ENCODE results near the gene BNIP3.

The BNIP3 gene

DNA sequence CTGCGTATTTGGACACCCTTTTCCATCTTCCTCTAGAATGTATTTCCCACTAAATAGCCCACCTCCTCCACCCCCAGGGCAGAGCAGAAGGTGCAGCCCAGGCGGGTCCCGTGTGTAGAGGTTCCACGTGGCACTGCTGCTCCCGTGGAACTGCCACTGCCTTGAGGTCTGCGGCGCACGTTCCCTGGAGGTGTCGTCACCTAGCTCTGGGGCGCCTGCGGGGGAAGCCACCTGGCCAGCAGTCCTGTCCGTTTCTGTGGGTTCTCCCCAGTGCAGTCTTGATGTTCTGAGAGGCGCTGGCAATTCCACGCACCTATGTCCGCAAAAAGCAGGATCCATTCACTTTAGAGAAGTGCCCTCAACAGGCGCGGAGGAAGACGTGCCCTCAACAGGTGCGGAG, 21.9 kb downstream of the BNIP3 start:
- in situ Hi-C loops (cut with MboI; ENCODE audit: low sequenced_read_pairs): loop anchor here (10.0 kb wide), 1 partner anchor 75 kb away; no protein-coding TSS in a partner anchor

DNA sequence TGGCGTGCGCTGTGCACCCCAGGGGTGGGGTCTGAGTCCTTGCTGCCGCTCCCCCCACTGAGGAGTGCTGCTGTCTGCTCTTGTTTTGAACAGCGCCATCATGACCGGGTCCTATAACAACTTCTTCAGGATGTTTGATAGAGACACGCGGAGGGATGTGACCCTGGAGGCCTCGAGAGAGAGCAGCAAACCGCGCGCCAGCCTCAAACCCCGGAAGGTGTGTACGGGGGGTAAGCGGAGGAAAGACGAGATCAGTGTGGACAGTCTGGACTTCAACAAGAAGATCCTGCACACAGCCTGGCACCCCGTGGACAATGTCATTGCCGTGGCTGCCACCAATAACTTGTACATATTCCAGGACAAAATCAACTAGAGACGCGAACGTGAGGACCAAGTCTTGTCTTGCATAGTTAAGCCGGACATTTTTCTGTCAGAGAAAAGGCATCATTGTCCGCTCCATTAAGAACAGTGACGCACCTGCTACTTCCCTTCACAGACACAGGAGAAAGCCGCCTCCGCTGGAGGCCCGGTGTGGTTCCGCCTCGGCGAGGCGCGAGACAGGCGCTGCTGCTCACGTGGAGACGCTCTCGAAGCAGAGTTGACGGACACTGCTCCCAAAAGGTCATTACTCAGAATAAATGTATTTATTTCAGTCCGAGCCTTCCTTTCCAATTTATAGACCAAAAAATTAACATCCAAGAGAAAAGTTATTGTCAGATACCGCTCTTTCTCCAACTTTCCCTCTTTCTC, 26.0 kb downstream of the BNIP3 start:
- in situ Hi-C loops (cut with MboI; ENCODE audit: low sequenced_read_pairs): loop anchor here (10.0 kb wide), 1 partner anchor 71 kb away; no protein-coding TSS in a partner anchor

DNA sequence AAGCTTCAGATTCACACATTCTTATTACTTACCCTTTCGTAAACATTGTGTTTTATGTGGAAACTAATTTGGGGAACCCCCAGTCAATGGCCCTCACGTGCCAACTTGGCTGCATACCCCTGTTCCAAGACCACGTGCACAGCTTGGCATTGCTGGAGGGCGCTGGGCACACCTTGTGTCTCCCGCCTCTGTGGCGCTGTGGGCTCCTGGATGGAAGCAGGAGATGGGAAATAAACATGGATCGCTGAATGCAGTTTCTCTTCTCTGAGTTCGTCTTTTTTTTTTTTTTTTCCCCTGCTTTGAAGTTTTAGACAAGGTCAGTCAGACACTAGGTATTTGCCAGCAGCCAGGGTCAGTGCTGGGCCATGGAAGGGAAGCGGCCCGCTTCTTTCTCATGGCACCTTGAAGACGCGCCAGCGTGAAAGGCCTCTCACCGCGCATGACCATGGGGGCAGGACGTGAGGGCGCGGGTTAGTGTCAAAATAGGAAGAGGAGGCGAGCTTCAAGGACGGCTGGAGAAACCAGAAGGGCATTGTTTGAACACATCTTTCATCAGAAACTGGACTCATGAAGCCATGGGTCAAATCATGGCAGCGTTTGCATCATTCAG, 27.3 kb downstream of the BNIP3 start:
- in situ Hi-C loops (cut with MboI; ENCODE audit: low sequenced_read_pairs): loop anchor here (10.0 kb wide), 1 partner anchor 70 kb away; no protein-coding TSS in a partner anchor

DNA sequence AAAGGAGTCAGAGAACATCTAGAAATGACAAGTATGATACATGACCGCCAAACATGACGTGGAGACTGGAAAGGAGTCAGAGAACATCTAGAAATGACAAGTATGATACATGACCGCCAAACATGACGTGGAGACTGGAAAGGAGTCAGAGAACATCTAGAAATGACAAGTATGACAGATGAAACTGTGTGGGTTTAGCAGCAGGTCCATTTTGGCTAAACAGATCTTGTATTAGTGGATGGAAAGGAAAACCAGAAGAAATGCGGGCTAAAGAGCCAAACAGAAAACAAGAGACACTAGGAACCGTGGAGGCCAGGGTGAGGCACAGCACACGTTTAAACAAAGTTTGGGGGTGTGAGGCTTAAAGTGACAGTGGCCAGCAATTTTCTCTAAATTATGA, 31.8 kb downstream of the BNIP3 start:
- in situ Hi-C loops (cut with MboI; ENCODE audit: low sequenced_read_pairs): loop anchor here (10.0 kb wide), 1 partner anchor 65 kb away; no protein-coding TSS in a partner anchor

DNA sequence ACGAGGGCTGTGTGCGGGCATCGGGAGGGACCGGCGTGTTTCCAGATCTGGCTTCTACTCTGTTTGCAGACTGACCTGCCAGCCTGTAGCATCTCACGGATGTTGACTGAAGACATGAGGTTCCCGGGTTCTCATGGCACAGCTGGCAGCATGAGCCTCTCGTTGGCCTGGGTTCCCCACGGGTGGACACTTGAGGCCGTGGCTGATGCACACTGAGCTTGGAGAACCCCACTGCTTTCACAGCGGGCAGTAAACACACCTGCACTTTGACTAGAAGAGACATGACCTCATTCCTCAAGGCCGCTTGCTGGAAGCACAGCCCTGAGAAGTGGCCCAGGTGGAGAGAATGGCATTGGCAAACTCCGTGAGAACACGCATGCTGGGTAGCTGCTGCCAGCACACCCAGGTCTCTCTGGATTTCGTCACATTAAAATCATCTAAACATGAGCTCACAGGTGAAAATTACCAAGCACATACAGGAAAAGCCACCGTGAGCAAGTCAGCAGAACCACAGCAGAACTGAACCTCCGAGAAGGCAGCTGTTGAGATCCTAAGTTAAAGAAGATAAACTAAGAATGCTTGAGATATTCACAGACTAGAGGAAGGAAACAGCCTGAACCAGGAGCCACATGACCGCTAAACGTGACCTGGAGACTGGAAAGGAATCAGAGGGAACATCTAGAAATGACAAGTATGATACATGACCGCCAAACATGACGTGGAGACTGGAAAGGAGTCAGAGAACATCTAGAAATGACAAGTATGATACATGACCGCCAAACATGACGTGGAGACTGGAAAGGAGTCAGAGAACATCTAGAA, 32.5 kb downstream of the BNIP3 start:
- in situ Hi-C loops (cut with MboI; ENCODE audit: low sequenced_read_pairs): no loop called here

DNA sequence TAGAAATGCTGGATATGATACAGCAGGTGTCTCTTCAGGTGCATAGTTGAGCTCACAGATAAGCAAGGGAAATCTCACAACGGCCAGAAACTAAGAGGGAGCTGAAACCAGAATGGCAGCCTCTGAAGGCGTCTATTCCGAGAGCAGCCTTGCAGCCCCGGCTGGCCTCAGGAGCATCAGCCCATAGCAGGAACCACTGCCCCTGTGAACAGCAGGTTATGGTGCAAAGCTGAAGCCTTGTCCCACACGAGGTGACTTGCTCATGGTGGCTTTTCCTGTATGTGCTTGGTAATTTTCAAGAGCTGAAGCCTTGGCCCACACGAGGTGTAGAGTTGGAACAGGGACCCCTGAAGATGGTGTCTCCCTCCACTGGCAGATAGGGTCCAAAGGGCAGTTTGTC, 33.2 kb downstream of the BNIP3 start:
- in situ Hi-C loops (cut with MboI; ENCODE audit: low sequenced_read_pairs): no loop called here

DNA sequence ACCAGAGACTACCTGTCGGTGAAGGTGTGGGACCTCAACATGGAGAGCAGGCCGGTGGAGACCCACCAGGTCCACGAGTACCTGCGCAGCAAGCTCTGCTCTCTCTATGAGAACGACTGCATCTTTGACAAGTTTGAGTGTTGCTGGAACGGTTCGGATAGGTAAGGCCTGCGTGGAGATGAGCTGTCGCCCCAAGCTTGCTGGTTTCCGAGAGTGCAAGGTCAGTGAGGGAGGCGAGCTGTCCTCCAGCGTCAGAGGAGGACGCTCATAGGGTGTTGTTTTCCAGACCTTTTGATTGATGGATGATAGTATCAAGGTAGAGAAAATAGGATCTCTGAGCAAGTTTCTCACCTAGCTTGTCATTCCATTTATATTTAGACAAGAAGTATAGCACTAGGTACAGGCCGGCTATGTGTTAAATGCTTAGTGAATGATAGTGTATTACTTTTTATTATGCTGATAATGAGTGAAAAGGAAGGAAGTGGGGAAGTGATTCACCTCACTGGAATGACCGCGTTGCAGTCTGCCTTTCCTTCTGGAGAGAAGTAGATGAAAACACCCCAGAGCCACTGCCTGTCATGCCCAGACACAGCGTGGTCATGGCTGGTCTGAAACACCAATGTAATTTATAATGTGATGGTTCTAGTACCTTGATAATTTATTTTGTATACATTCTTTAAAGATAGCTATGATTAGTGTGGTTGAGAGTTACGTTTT, 33.9 kb downstream of the BNIP3 start:
- in situ Hi-C loops (cut with MboI; ENCODE audit: low sequenced_read_pairs): no loop called here

DNA sequence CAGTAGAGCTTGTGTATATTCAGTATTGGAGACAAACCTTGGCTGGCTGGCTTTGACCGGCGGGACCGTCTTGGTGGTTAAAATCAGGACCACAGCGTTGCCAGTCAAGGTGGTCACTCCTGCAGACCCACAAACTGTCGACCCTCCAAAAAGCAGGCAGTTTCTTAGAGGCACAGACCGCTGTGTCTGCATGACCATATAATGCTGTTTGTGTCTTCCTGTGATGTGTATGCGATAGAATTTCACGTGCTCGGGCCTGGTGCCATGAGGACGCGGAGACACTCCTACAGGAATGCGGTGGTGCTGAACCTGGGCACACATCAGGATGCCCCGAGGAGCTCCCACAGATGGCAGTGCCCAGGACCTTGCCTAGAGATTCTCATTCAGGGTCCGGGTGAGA, 34.8 kb downstream of the BNIP3 start:
- in situ Hi-C loops (cut with MboI; ENCODE audit: low sequenced_read_pairs): no loop called here

DNA sequence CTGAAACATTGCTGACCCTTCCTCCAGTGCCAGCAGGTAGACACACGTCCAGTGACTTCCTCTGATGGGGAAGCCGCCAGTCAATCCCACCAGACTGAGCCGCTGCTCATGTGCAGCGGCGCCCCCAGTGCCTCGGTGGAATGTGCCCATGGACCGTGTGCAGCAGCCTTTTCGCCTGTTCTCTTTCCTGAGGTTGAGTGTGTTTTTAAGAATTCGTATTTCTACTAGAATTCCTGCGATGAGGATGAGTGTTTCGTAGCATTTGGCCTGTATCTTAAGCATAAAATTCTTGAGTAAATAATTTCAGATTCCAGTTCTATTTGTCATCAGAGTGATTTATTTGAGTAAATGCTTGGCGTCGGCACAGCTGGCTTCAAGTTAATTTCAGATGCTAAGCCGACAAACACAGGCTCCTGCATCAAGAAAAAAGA, 35.4 kb downstream of the BNIP3 start:
- in situ Hi-C loops (cut with MboI; ENCODE audit: low sequenced_read_pairs): no loop called here

DNA sequence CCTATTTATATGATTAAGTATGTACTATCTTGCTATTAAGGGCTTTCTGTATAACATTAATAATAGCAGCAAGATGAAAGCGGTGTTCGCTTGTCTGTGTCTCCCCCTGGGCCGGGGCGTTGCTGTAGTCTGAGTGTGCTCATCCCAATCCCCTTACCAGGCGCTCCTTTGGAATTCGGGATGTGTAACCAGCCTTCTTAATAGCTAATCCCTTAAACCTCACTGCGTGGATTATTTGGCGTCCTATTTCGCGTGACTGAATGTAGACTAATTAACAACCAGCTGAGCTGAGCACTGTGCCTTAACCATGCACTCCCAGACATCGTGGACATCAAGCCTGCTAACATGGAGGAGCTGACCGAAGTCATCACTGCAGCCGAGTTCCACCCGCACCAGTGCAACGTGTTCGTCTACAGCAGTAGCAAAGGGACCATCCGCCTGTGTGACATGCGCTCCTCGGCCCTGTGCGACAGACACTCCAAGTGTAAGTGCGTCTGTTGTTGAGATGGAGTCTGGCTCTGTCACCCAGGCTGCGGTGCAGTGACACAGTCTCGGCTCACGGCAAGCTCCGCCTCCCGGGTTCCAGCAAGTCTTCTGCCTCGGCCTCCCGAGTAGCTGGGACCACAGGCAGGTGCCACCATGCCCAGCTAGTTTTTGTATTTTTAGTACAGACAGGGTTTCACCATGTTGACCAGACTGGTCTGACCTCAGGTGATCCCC, 36.6 kb downstream of the BNIP3 start:
- in situ Hi-C loops (cut with MboI; ENCODE audit: low sequenced_read_pairs): no loop called here

DNA sequence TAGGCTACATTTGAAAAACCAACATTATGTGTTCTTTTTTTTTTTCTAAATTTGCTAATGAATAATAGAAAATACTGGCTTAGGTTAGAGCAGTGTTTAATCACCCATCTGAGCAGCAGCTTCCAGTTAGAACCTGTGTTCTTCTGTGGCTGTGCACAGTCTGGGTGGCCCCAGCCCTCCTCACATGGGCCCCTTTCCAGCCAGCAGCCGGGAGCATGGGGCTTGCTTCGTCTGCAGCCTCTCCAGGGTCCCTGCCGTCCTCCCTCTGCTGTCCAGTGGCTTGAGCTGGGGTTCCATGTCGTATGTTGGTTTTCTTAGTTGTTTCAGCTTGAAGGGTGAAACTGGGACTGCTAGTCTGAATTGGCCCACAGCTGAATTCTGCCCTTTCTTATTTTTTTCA, 37.3 kb downstream of the BNIP3 start:
- in situ Hi-C loops (cut with MboI; ENCODE audit: low sequenced_read_pairs): no loop called here

DNA sequence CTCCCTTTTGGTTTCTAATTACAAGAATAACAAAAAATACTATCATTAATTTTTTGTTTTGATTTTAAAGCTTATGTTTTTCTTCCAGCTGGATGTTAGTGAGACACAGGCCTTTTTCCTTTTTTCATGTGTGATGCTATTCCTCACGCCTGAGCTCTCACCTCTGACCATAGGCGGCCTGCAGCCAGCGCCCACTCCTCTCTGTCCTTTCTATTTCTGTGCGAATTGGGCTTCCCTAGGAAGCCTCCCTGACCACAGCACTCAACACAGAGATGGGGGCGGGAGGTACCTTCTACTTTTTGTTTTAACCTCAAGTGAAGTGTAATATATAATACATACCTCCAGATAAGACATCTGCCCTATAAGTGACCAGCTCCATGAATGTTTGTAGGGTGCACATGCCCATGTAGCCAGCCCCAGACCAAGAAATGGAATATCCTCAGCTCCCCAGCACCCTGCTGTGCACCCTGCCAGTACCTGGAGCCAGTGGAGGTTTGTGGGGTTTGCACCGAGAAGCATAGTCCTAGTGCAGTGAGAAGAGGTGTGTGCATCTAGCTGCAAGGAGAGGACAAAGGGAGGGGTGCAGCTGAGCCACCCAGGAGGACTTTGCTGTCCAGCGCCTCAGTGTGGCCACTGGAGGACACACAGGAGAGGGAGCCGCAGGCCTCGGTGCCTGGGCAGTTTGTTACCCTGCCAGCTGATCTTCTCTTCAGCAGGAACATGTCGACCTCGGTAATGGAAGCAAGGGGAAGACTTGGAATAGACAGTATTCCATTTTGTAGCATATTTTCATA, 38.5 kb downstream of the BNIP3 start:
- in situ Hi-C loops (cut with MboI; ENCODE audit: low sequenced_read_pairs): no loop called here

DNA sequence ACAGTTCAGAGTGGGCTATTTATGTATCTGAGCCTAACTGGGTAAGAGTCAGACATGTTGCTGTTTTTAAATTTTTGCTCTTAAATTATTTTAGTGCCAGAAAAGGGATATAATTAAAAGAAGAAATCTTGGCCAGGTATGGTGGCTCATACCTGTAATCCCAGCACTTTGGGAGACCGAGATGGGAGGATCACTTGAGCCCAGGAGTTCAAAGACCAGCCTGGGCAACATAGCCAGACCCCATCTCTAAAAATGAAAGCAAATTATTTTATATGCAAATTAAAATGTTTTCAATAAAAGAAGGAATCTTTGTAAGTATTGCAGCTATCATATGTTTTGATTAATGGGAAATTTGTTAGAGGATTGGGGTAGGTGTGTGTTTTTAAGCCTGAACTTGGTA, 39.3 kb downstream of the BNIP3 start:
- in situ Hi-C loops (cut with MboI; ENCODE audit: low sequenced_read_pairs): no loop called here

DNA sequence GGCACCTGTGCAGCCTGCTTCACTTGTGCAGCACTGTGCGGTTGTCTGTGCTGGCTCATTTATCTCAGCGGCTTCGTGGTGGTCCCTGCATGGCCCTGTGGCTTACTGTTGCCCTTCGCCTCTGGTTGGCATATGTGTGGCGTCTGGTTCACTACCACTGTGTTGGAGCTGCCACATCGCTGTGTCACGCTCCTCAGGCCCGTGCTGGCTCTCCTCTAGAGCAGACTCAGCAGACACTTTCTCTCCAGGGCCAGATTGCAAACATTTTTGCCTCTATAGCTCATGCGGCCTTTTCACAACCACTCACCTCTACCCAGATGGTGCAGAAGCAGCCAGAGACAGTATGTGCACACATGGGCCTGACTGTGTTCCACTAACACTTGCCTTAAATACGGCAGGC, 43.0 kb downstream of the BNIP3 start:
- in situ Hi-C loops (cut with MboI; ENCODE audit: low sequenced_read_pairs): no loop called here

DNA sequence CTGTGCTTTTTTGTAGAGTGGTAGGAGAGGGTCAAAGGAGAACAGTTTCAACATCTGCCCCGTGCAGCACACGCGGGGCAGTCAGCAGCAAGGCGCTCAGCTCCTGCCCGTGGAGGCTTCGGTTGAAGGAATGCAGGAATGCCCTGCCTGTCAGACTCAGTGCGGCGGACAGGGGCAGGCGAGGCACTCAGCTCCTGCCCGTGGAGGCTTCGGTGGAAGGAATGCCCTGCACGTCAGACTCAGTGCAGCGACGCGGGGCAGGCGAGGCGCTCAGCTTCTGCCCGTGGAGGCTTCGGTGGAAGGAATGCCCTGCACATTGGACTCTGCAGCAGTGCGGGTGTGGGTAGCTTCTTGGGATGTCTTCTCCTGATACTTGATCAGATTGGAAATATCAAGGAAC, 43.9 kb downstream of the BNIP3 start:
- in situ Hi-C loops (cut with MboI; ENCODE audit: low sequenced_read_pairs): no loop called here

DNA sequence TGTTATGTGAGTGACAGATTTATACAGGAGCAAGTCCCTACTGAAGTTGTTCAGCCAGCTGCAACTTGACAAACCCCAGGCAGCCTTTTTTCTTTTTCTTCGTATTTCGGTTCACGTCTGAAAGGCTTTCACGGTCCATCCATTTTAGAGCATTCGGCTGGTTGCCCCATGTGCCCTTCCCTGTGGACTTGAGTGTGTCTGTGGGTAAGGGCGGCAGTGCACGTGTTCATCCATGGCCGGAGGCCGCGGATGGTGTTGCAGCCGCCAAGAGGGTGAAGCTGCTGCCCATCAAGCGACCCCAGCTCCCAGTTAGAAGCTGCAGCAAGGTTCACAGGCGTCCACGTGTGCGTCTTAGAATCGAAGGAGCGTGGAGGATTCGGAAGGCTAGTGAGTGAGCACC, 45.0 kb downstream of the BNIP3 start:
- in situ Hi-C loops (cut with MboI; ENCODE audit: low sequenced_read_pairs): no loop called here

DNA sequence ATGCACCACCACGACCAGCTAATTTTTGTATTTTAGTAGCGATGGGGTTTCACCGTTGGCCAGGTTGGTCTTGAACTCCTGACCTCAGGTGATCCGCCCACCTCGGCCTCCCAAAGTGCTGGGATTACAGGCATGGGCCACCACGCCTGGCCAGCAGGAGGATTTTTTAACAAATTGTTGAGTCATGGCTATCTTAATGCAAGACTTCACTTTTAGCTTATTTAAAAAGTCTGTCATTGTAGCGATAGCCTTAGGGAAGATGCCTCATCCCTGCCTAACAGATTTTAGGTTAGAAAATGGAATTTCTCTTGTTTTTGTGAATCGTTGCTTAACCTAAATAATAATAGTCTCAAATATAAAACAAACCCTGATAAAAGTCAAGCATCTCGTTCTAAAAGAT, 45.4 kb downstream of the BNIP3 start:
- in situ Hi-C loops (cut with MboI; ENCODE audit: low sequenced_read_pairs): no loop called here

DNA sequence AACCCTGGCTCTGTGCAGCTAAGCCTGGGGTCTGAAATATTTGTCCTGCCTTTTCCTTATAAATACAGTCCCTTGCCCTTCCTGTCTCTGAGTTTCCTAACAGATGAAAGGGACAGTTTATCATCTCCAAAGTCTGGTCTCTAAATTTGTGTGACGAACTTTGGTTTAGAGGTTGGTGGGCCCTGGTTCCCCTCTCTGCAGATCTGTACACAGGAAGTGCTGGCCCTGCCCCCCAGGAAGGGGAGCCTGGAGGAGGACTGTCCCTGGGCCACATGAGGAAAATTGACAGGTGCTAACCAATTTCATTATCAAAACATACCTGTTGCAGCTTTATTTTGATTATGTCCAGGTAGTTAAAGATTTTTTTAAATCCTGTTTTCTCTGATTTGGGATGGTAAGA, 46.5 kb downstream of the BNIP3 start:
- in situ Hi-C loops (cut with MboI; ENCODE audit: low sequenced_read_pairs): no loop called here

DNA sequence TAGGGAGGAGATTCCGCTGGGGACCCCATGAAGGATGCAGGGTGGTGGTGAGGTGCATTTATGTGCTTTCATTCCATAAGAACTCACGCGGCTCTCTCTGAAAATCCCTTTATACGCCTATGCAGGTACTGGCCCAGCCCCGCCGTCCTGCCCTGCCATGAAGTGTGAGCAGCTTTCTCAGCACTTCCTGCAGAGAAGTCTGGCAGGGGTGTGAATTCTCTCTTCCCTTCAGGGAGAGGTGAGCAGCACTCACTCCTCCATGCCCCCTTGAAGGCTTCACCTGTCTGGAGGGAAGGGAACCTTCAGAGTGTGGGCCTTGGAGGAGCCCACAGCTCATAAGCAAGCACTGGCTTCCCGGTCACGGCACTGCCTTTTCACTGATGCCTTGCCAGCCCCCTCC, 47.0 kb downstream of the BNIP3 start:
- in situ Hi-C loops (cut with MboI; ENCODE audit: low sequenced_read_pairs): no loop called here

DNA sequence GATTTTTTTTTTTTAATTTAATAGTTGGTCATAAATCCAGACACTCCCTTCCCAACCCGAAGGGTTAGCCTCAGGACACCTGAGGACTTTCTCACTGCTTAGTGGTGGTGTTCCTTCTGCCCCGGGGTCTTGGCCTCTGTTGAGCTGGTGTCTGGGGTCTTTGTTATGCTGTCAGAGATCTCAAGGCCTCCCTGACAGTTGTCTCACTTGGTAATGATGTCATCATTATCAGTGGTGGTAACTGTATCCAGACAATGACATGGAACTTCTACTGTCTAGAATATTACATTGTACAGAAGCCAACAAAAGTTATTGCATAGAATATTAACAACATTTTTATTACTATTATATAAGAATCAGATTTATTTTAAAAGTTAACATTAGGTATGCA, 48.0 kb downstream of the BNIP3 start:
- in situ Hi-C loops (cut with MboI; ENCODE audit: low sequenced_read_pairs): no loop called here
